ENCODE measurements around the gene YPEL3.
"Not testable (repeated sequence)": the region's sequence is repeated elsewhere in the genome, so short reads cannot be mapped to it uniquely, and the experiment has no call there.

Gene YPEL3

DNA sequence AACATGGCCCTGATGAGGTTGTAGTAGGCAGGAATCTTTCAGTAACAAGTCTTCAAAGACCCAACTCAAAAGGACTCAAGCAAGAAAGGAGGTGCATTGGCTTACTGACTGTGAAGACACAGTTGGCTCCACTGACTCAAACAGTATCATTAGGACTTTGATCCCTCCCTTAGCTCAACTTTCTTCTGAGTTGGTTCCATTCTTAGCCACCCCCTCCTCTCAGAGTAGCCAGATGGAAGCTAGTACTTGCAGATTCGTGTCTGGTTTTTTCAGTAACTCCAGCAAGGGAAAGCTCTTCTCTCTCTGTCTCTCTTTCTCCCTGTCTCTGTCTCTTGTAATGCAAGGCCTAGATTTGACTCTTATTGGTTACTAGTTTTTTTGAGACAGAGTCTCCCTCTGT, 32.0 kb upstream of the YPEL3 start:
- TF ChIP-seq, protein P1, sequence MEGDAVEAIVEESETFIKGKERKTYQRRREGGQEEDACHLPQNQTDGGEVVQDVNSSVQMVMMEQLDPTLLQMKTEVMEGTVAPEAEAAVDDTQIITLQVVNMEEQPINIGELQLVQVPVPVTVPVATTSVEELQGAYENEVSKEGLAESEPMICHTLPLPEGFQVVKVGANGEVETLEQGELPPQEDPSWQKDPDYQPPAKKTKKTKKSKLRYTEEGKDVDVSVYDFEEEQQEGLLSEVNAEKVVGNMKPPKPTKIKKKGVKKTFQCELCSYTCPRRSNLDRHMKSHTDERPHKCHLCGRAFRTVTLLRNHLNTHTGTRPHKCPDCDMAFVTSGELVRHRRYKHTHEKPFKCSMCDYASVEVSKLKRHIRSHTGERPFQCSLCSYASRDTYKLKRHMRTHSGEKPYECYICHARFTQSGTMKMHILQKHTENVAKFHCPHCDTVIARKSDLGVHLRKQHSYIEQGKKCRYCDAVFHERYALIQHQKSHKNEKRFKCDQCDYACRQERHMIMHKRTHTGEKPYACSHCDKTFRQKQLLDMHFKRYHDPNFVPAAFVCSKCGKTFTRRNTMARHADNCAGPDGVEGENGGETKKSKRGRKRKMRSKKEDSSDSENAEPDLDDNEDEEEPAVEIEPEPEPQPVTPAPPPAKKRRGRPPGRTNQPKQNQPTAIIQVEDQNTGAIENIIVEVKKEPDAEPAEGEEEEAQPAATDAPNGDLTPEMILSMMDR (IDR thresholded peaks at IDR 0.05; ENCODE audit: insufficient read depth, low read depth, low read length, missing control alignments): no peak
- no peak for DNase-seq (ENCODE audit: low read depth)
- no peak overlapping the region for H3K4me3 ChIP-seq (ENCODE audit: low read length)

DNA sequence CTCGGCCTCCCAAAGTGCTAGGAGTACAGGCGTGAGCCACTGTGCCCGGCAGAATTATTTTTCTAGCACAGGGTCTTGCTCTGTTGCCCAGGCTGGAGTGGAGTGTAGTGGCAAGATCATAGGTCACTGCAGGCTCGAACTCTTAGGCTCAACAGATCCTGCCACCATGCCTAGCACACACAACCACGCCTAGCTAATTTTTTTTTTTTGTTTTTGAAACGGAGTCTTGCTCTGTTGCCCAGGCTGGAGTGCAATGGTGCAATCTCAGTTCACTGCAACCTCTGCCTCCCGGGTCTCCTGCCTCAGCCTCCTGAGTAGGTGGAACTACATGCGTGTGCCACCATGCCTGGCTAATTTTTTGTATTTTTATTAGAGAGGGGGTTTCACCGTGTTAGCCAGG, 29.7 kb upstream of the YPEL3 start:
- not testable (repeated sequence) for H3K4me3 ChIP-seq (ENCODE audit: low read length); DNase-seq (ENCODE audit: low read depth)

- no peak overlapping the region for H3K4me3 ChIP-seq (ENCODE audit: low read length)
- TF ChIP-seq, protein P1 (IDR thresholded peaks at IDR 0.05; ENCODE audit: insufficient read depth, low read depth, low read length, missing control alignments): no peak
- DNase-seq (ENCODE audit: low read depth): no peak
Observed at GRCh38 chr16:30124985-30125379, 29.0 kb upstream of the YPEL3 start.

- H3K4me3 ChIP-seq (ENCODE audit: low read length): peak overlapping the region; percentile 69
- no peak for DNase-seq (ENCODE audit: low read depth)
- TF ChIP-seq, protein P1 (IDR thresholded peaks at IDR 0.05; ENCODE audit: insufficient read depth, low read depth, low read length, missing control alignments): no peak
Observed at GRCh38 chr16:30122604-30123160, 26.7 kb upstream of the YPEL3 start.

- peak overlapping the region; percentile 69 for H3K4me3 ChIP-seq (ENCODE audit: low read length)
- no peak for DNase-seq (ENCODE audit: low read depth)
- TF ChIP-seq, protein P1 (IDR thresholded peaks at IDR 0.05; ENCODE audit: insufficient read depth, low read depth, low read length, missing control alignments): no peak
Observed at GRCh38 chr16:30121741-30122571, 25.9 kb upstream of the YPEL3 start.

DNA sequence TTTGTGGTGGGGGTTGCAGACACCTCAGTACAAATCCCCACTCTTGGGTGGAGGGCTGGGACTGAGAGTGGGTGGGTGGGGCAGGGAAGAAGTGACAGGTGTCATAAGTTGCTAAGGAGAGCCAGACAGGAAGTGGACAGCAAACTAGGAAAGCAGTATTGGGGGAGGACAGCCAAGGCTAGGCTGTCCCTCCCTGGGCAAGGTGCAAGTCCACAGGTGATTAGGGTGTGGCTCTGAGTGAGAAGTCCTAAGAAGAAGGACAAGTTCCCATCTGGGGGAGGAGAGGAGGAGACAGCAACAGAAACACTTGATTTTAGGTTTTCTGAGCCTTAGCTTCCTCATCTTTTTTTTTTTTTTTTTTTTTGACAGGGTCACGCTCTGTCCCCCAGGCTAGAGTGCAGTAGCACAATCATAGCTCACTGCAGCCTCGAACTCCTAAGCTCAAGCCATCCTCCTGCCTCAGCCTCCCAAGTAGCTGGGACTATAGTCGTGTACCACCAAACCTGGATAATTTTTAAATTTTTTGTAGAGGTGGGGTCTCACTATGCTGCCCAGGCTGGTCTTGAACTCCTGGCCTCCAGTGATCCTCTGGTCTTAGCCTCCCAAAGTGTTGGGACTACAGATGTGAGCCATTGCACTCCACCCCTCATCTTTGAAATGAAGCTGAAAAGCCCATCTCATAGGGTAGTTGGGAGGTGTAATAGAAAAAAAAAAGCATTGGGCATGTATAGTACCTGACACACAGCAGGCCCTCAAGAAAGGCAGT, 24.5 kb upstream of the YPEL3 start:
- no peak for DNase-seq (ENCODE audit: low read depth)
- TF ChIP-seq, protein P1 (IDR thresholded peaks at IDR 0.05; ENCODE audit: insufficient read depth, low read depth, low read length, missing control alignments): no peak
- no peak overlapping the region for H3K4me3 ChIP-seq (ENCODE audit: low read length)

DNA sequence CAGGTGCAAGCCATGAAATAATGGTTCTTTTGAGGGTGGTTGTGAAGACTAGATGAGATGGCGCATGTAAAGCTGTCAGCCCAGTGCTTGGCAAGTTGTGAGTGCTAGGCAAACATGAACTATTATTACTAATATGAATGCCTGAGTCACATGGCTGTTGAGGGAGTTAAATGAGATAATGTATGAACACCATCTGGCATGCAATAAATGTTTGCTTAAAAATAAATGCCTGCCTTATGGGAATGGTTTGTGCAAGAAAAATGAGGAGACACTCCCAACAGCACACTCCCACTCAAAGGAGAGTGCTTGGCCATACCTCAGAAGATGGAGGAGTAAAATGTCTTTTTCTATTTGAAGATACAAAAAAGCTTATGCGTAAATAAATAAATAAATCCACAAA, 23.4 kb upstream of the YPEL3 start:
- TF ChIP-seq, protein P1 (IDR thresholded peaks at IDR 0.05; ENCODE audit: insufficient read depth, low read depth, low read length, missing control alignments): no peak
- DNase-seq (ENCODE audit: low read depth): no peak

More for the DNA sequence above, 23.4 kb upstream of the YPEL3 start:
- no peak overlapping the region for H3K4me3 ChIP-seq (ENCODE audit: low read length)
